ENCODE measurements around the gene RETREG1. TPM values are rescaled to one million over a fixed set of nuclear protein-coding genes. Genes with fewer than 3 reads are reported as not detected.

Gene RETREG1
- total RNA-seq, 1 experiment from 2014 or later = 4.0 TPM

DNA sequence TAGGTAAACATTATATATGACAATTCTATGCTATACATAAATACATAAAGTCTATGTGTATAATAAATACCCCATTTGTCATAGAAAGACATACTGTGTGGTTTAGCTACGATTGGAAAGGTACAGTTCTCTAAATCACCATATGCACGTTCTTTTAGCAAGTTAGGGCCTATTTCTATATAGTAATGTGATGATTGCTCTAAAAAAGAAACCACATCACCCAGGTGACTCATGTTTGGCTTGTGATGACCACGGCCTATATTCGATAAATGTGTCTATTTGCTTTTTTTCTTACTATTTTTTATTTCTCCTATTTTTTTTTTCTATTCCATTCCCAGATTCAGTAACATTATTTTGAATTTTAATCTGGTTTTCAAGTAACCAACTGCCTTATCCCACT, 34.7 kb downstream of the RETREG1 start:
- no peak for DNase-seq (ENCODE audit: low read depth)

DNA sequence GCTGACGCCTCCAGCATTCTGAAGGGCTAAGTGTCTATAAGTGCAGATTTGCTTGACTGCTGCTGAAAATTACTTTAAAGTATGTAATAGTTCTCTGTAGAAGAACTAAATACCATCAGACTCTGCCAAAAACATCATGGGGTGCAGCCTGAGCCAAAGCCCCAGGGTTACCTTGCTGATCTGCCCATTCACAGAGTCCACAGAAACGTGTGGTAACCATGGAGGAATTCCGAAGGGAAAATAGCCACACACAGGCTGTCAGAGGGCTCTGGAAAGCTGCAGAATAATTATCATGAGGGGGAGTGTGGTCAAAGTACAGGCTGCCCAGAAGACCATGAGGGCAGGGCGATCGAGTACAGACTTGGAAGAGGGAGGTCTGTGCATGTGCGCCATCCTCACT, 36.4 kb downstream of the RETREG1 start:
- DNase-seq (ENCODE audit: low read depth) = no peak

DNA sequence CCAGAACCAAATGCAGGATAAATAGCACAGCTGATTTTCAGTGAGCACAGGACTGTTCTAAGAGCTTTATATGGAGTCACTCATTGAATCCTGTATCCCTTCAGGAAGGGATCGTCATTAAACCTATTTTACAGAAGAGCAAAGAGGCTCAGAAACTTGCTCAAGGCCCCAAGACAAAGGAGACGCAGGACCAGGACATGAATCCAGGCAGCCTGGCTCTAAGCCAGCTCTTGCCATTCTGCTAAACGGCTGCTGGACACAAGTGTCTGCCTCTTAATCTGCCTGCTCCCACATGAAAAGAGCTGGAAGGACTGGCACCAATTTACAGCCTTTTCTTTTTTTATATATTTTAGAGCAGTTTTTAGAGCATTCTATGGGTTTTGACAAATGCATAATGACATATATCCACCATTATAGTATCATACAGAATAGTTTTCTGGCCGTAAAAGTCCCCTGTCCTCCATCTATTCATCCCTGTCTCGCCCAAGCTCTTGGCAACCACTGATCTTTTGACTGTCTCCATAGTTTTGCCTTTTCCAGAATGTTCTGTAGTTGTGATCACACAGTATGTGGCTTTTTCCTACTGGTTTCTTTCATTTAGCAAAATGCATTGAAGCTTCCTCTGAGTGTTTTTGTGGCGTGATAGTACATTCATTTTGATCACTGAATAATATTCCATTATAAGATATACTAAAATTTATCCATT, 37.5 kb downstream of the RETREG1 start:
- DNase-seq (ENCODE audit: low read depth) = no peak

DNA sequence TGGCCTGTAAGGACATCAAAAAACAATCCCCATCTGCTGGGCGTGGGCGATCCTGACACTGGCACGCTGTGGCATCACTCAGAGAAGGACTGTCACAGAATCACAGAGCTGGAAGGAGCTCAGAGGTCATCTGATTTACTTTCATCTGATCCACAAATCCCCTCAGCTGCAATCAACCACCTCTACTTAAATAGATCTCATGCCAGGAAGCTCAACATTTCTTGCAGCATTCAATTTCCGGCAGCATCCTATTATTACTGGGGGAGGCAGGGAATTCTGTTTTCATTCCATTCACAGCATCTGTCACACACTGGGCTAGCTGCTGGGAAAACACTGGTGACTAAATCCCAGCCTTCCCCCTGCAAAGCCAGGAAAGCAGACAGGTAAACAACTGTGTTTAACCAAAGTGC, 38.3 kb downstream of the RETREG1 start:
- no peak for DNase-seq (ENCODE audit: low read depth)

DNA sequence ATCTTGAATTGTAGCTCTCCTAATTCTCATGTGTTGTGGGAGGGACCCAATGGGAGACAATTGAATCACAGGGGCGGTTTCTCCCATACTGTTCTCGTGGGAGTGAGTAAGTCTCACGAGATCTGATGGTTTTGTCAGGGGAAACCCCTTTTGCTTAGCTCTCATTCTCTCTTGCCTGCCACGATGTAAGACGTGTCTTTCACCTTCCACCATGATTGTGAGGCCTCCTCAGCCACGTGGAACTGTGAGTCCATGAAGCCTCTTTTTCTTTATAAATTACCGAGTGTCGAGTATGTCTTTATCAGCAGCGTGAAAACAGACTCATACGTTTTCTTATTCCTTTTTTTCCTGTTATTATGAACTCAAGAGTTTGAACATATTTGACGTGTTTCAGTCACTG, 39.1 kb downstream of the RETREG1 start:
- no peak for DNase-seq (ENCODE audit: low read depth)

GRCh38 chr5:16574789-16575721, 41.7 kb downstream of the RETREG1 start:
- peak; percentile 89 for DNase-seq (ENCODE audit: low read depth)

- no peak for DNase-seq (ENCODE audit: low read depth)
These were observed 43.4 kb downstream of the RETREG1 start for GRCh38 chr5:16573401-16573800.

DNA sequence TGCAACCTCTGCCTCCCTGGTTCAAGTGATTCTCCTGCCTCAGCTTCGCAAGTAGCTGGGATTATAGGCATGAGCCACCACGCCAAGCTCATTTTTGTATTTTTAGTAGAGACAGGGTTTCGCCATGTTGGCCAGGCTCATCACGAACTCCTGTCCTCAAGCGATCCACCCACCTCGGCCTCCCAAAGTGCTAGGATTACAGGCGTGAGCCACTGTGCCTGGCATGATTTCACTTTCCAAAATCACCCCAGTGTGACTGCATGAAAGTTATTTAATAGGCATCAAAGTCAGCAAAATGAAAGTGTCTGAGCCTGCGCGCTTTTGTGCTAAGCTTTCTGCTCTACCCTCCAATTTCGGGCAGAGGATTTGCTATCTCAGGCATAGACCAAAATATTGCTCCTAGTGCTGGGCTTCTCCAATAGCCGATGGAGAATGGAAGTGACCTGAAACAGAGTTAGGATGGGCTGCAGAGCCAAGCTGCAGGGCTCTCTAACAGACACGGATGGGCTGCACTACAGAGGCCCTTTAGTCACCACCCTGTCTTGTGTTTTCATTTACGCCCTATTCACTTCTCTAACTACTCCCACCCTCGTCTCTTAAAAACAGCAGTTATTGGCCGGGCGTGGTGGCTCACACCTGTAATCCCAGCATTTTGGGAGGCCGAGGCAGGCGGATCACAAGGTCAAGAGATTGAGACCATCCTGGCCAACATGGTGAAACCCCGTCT, 44.3 kb downstream of the RETREG1 start:
- no peak for DNase-seq (ENCODE audit: low read depth)

DNA sequence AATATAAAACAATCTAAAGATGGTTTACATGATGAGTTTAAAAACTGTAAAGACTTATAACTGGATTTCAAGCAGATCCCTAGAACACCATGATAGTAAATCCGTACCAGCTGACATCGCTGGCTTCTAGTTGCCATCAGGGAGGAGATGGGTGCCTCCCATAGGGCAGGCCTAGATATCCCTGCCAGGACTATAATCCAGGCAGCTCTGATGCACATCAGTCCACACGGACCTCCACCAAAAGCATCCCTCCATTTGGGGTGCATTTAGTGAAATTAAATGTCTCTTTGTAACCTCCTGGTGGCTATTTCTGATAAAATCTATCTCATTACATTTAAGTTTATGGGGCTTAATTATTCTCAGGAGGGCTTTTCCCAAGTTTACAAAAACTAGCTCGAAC, 45.8 kb downstream of the RETREG1 start:
- DNase-seq (ENCODE audit: low read depth) = no peak

GRCh38 chr5:16570121-16570815, 46.5 kb downstream of the RETREG1 start:
- peak; percentile 76 for DNase-seq (ENCODE audit: low read depth)

- DNase-seq (ENCODE audit: low read depth) = peak; percentile 83
These were observed 47.8 kb downstream of the RETREG1 start for GRCh38 chr5:16568875-16569580.

- no peak for DNase-seq (ENCODE audit: low read depth)
These were observed 49.4 kb downstream of the RETREG1 start for GRCh38 chr5:16567365-16567764.

- no peak for DNase-seq (ENCODE audit: low read depth)
These were observed 51.7 kb downstream of the RETREG1 start for GRCh38 chr5:16565118-16565517.

DNA sequence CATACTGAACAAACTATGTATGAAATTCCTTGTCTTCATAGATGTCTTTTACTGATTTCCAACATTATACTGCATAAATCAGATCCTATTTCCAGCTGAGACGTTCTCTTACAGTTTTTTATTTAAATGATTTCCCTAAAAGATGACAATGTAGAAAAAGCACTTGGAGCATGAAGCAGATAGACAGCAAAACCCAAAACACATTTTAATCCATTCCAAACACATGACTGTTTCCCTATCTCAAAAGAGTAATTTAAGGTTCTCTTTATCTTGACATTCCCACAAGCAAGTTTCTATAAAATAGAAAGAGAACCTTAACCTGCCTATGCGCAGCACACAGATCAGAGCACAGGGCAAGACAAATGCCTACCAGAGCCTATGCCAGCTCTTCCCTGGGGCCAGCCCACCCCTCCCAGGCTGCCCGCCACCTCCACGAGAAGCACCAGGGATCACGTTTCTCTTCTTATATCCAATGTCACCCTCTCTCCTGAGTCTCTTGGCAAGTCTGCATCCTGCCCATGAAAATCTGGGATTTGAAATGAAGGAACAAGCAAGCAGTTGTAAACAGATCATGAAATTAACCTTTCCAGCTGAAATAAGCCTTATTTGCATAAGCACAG, 52.4 kb downstream of the RETREG1 start:
- no peak for DNase-seq (ENCODE audit: low read depth)

- no peak for DNase-seq (ENCODE audit: low read depth)
These were observed 53.1 kb downstream of the RETREG1 start for GRCh38 chr5:16563686-16564085.

DNA sequence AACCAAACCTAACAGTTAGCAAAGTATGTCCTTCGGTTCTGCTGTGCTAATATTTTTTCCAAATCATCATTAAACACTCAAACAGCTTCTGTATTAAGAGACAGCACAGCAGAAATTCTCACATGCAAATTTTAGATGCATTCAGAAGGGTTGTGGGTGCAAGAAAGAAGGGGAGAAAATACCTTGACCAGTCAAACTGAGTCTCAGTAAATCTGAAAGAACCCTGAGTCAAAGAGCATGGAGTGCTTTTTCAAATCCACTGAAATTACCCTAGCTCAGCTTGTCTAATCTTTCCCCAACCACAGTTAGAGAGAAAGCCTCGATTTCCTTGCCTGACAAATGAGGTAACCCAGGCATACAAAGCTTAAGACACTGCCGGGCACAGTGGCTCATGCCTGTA, 55.1 kb downstream of the RETREG1 start:
- no peak for DNase-seq (ENCODE audit: low read depth)

DNA sequence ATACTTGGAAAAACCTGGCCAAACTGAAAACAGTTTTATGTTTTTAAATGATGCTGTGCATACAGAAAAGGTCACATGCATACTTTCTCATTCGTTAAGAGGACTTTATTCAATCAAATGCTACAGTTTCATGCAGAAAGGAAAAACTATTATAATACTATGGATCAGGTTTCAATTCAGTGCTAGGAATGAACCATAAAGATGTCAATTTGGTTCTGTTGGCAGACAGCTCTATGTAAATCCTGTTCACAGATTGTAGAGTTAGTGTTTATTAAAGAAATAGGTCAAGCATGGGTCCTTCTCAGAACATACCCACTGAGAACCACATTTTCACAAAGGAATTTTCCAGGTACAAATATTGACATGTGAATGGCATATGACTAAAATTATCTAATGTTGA, 57.1 kb downstream of the RETREG1 start:
- DNase-seq (ENCODE audit: low read depth) = no peak

DNA sequence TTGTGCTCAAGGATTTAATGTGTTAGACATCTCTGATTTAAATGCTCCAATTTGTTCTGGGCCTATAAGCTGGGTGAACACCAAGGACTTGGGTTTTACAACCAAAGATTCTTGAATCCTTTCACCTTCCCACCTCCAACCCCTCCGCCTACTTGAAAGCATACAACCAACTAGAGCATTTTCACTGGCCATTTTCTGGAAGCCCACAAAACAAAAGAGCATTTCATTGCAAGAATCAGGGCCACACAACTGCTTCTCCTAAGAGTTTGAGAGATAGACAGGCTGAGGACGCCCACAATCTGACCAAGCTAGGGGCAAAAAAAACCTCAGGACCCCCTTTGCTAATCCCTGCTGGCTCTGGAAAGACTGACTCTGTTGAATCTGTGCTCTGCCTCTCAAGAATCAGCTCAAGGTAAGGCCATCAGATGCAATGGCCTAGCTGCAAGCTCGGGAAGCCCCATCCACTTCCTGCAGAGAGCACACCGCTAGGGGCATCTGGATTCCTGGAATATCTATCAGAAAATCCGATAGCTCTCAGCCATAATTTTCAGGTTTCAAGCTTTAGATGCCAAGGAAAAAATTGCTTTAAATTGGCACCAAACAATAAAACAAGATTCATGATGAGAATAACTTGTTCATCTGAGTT, 57.7 kb downstream of the RETREG1 start:
- DNase-seq (ENCODE audit: low read depth) = no peak

- no peak for DNase-seq (ENCODE audit: low read depth)
These were observed 59.3 kb downstream of the RETREG1 start for GRCh38 chr5:16557477-16557876.

- no peak for DNase-seq (ENCODE audit: low read depth)
These were observed 62.7 kb downstream of the RETREG1 start for GRCh38 chr5:16554110-16554509.

All from LHCN-M2 (cell line).